Measurements from ENCODE around the gene SLC22A15.

- TF ChIP-seq TAF1 (IDR thresholded peaks at IDR 0.05; ENCODE audit: low read depth, low read length): no peak
- TF ChIP-seq POLR2A (IDR thresholded peaks at IDR 0.05; ENCODE audit: low read depth, low read length): no peak
- TF ChIP-seq POLR2AphosphoS5 (IDR thresholded peaks at IDR 0.05; ENCODE audit: low read depth, low read length): no peak
- no peak for TF ChIP-seq POU2F2 (IDR thresholded peaks at IDR 0.05; ENCODE audit: low read depth, low read length)
- no peak for TF ChIP-seq SPI1 (IDR thresholded peaks at IDR 0.05; ENCODE audit: low read depth, low read length)
- no peak for TF ChIP-seq PAX5 (IDR thresholded peaks at IDR 0.05; ENCODE audit: insufficient read depth, low read length, severe bottlenecking)
Measured at GRCh38 chr1:116112388-116113140, 136.3 kb downstream of the SLC22A15 start.
